ENCODE results near the gene ANKRD44.
"Not testable (repeated sequence)": the region's sequence is repeated elsewhere in the genome, so short reads cannot be mapped to it uniquely, and the experiment has no call there.

Gene ANKRD44

DNA sequence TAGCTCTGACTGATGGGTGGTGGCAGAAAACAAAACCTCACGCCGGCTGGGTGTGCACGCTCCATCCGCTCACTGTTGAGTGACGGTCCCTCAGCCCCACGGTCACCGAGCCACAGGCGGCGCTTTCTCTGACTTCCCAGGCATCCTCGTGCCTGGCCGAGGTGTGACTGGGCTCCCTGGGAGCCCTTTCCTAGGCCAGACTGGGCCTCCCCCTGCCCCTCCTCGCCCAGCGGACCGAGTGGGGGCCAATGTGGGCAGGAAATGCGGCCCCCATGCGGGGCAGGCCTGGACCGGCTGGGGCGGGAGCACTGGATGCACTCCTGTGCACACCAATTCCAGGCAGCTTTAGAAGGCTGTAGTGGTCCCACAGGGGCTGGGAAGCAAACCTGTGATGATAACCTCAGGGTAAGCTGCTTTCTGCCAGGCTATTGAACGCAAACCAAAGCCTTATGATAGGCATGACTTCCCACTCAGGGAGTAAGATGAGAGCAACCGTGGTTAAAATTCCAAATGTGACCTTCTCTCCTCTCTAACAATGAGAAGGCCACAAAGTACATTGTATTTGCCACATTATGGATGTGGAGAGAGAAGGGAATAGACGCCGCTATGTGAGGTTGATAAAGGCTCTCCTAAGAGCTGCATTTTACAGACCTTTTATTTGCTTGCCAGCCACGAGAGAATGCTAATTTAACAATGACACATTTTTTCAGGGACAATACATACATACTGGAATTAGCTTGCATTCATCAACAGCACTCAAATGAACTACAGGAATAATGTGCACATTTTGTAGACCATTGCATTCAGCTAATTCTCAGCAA is 300.2 kb downstream of the ANKRD44 start:
- no peak for DNase-seq

- not testable (repeated sequence) for DNase-seq
Observed at GRCh38 chr2:197008741-197009341, 301.7 kb downstream of the ANKRD44 start.

GRCh38 chr2:197007716-197008628 is 302.6 kb downstream of the ANKRD44 start:
- DNase-seq: no peak

- DNase-seq: no peak
Observed at GRCh38 chr2:197001921-197002320, 308.7 kb downstream of the ANKRD44 start.

- DNase-seq: no peak
Observed at GRCh38 chr2:196995757-196996314, 314.7 kb downstream of the ANKRD44 start.

DNA sequence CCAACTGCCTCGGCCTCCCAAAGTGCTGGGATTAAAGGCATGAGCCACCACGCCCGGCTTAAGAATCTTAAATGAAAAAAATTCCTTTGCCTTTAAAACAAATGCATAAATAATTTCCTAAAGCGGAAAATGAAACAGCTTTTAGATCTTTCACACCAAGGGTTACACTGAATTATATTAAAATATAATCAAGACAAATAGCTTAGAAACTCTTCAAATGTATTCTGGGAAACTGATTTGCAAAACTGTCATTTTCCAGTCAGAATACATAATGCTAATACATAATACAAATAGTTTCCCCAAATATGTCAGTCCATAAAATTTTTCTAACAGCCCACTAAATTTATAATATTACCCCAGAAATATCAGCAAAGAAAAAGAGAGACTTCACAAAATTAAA is 315.8 kb downstream of the ANKRD44 start:
- no peak for DNase-seq

- DNase-seq: no peak
Observed at GRCh38 chr2:196993617-196994016, 317.0 kb downstream of the ANKRD44 start.

- DNase-seq: no peak
Observed at GRCh38 chr2:196992466-196992865, 318.1 kb downstream of the ANKRD44 start.

- no peak for DNase-seq
Observed at GRCh38 chr2:196990788-196991461, 319.7 kb downstream of the ANKRD44 start.

DNA sequence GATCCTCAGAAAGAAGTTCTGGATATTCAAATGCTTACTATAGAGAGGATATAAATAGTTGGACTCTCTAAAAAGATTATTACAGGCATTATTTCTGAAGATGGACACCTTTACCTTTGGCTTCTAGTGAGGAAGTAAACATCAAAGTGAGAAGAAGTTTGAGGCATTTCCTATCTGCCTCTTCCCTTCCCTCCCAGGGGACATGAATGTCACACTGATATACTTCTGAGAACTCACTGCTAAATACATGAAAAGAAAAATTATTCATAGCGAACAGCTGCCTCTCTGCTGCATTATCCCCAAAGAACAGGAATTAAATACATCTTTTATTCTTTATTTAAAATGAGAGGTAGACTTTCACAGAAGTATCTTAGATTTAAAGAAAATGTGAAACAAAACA is 320.5 kb downstream of the ANKRD44 start:
- no peak for DNase-seq

DNA sequence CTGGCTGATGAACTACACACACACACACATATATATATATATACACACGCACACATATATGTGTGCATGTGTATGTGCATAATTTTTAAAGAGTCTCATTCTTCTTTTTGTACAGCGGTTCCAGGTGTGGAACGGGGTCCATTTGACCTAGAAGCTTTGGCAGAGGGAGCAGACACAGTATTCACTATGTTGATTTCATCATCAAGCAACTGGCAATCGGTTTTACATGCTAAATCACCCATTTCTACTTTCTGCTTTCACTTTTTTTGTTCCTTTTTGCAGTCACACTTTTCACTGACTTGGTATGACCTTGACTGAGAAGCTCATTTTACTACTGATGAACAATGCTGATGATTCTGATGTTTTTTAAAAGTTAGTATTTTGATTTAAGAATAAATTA is 321.1 kb downstream of the ANKRD44 start:
- no peak for DNase-seq

DNA sequence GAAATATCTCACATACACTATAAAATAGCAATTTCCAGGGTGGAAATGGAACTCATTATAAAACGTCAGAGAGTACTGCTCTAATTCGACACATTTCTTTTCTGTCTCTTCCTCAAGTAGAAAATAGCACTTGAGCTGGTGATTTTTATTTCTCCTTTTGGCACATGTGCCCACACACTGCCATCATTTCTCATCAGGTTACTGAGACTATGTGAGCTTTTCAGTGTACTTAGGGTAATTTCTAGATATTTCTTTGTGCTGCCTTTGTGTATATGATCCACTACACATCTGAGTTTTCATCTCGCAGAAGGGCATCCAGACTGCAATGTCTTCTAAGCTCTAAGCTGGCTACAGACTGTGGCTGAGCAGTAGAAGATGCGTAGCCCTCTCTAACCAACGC is 321.9 kb downstream of the ANKRD44 start:
- DNase-seq: no peak

DNA sequence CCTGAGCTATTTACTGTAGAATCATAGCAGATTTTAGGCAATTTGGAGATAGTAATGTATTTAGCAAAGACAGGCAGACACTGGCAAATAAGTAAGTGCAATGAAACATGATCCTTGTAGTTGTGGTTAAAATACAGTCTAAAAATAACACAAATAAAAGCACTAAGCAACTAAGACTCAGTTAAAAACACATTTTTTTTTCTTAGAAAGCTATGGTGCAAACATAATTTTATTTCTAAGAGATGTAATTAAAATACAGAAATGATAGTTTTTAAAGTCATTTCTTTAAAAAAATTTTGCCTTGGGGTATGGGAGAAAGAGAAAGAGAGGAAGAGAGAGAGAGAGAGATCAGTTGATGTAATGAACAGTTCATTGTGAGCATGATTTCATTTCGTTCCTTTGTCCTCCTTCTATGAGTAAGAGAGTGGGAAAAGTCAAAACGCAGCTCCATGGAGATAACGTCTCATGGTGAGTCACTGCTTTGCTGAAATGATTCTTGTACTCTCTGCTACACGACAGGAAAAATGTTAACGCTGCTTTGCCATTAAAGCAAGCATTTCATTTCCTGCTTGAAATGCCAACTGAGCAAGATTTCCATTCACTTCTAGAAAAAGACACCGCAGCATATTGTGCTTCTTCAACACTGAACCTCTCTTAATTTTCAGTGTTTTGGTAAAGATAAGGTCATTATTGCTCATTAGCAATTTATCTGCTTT is 322.8 kb downstream of the ANKRD44 start:
- no peak for DNase-seq

DNA sequence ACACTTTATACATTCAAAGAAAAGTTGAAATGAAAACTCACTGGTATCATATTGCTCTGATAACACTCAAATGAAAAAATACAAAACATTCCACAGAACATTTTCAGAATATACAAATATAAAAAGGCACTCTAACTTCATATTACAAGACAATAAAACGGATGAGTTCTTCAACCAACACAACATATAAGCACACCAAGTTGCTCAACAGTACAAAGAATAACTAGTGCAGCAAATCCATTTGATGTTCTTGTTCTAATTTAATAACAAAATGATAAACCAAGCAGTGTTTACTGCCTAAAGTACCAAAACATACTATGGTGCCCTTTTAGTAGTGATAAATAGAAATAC is 323.3 kb downstream of the ANKRD44 start:
- DNase-seq: no peak

DNA sequence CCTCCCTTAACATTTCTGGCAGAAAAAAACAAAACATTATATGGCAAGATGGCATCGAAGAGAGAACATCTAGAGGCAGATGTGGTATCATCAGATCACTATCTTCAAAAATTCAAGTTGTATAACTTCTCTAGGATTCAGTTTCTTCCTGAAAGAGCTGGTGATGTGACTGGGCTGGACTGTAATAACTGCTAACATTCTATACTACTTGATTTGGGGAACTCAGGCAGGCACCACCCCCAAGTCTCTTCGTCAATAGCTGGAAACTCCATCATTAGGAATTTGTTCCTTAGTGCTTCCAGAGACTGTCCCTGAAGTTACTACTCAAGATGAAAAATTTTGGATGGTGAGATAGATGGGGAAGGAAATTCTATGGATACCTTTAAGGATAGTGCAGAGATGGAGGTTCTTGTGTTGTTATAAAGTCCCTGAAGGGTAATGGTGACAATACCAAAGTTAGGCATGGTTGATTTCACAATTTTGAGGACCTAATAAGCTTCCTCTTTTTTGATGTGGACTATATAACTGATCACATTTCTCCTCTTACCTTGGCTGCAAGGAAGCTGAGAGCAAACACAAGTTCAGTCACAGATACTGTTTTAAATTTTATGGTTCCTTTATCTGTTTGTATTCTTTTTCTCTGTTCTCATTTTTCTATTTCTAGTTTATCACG is 324.9 kb downstream of the ANKRD44 start:
- no peak for DNase-seq

GRCh38 chr2:196984903-196985302 is 325.7 kb downstream of the ANKRD44 start:
- DNase-seq: no peak

DNA sequence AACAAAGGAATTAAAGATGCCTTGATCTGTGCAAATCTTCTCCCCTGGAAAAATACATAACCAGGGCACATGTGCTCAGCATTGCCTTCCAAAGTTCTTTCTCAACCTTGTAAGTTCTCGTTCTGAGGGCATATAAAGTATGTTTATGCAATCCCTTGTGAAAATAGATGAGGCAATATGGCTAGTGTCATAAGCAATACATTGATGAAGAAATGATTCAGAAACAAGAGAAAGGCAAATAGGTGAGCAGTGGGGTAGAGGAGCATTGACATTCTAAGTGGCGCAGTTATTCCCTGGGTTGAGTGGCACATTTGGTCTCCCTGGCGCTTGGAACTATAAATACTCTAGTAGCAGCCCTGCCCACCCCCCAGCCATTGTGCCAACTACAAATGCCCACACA is 326.6 kb downstream of the ANKRD44 start:
- DNase-seq: no peak

- DNase-seq: no peak
Observed at GRCh38 chr2:196980473-196980872, 330.1 kb downstream of the ANKRD44 start.

DNA sequence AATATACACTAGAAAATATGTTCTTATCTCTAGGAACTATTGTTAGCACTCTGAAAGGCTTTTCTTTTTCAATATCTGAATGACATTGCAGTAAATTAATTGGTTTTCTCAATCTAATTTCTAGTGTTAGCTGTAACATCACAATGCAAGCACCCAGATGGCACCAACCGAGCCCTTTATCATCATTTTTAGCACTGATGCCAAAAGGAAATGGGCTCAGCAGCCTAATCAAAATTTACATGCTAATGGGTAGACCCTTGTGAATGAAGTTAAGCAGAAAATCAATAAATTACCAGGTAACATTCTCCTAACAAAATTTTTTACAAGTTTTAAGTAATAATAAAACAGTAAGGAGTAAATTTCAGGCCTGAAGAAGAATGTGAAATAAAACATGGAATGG is 330.6 kb downstream of the ANKRD44 start:
- DNase-seq: no peak

DNA sequence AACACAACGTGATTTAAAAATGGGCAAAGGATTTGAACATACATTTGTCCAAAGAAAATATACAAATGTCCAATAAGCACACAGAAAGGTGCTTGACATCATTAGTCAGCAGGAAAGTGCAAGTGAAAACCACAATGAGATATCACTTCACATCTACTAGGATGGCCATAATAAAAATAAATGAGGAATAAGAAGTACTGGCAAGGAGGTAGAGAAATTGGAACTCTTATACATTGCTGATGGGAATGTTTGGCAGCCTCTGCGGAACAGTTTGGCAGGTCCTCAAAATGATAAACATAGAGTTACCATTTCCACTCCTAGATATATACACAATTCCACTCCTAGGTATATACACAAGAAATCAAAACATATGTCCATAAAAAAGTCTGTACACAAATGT is 333.1 kb downstream of the ANKRD44 start:
- DNase-seq: no peak

- no peak for DNase-seq
Observed at GRCh38 chr2:196974970-196975369, 335.6 kb downstream of the ANKRD44 start.
